HG03103 (cell line): Measurements from ENCODE around the gene TAOK3.
A peak's percentile ranks its signal among the peaks of the same experiment; 100 is the strongest.
"Not testable (repeated sequence)": the region's sequence is repeated elsewhere in the genome, so short reads cannot be mapped to it uniquely, and the experiment has no call there.

ENCODE experiments used
- ATAC-seq: cut with Tn5 transposase; IDR thresholded peaks from one replicate; pipeline ENCODE4 v1.9.1; 2021; ENCODE audit warnings: low read depth; ENCODE audit not compliant: unreplicated experiment

TAOK3 gene

DNA sequence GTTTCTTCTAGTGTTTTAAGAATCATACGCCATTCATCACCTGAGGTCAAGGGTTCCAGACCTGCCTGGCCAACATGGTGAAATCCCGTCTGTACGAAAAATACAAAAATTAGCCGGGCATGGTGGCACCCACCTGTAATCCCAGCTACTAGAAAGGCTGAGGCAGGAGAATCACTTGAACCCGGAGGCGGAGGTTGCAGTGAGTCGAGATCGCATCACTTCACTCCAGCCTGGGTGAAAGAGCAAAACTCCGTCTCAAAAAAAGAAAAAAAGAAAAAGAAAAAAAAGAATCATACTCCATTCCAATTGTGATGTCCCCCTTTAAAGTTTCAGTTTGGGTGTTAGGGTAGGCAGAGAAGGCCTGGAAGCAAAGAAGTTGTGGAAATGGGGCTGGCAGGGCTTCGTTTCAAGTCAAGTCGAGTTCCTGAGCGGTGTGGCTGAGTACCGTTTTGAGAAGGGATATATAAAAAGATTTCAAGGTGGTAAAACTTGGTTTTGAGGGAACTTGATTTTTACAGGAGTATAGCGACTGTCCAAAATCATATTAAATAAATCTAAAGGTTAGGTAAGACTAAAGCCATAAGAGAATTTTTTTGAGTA, 1.5 kb upstream of the TAOK3 start:
- no peak for ATAC-seq

DNA sequence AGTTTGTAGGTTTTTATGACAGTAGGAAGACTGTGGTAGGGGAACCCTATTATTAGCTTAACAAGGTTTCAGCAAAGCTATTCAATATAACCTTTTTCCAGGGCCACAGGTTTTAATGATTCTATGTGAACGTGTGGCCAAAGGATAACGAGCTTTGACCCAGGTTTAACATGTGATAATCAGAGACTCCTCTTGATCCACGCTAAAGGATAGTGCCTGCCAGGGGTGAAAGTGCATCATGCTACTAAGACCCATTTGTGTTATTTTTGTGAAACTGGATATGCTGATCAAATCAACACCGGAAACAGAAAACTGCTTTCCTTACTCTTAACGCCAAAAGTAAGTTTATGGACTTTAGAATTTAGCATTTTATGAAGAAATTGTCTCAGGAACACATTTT, 909 bp upstream of the TAOK3 start:
- no peak for ATAC-seq

DNA sequence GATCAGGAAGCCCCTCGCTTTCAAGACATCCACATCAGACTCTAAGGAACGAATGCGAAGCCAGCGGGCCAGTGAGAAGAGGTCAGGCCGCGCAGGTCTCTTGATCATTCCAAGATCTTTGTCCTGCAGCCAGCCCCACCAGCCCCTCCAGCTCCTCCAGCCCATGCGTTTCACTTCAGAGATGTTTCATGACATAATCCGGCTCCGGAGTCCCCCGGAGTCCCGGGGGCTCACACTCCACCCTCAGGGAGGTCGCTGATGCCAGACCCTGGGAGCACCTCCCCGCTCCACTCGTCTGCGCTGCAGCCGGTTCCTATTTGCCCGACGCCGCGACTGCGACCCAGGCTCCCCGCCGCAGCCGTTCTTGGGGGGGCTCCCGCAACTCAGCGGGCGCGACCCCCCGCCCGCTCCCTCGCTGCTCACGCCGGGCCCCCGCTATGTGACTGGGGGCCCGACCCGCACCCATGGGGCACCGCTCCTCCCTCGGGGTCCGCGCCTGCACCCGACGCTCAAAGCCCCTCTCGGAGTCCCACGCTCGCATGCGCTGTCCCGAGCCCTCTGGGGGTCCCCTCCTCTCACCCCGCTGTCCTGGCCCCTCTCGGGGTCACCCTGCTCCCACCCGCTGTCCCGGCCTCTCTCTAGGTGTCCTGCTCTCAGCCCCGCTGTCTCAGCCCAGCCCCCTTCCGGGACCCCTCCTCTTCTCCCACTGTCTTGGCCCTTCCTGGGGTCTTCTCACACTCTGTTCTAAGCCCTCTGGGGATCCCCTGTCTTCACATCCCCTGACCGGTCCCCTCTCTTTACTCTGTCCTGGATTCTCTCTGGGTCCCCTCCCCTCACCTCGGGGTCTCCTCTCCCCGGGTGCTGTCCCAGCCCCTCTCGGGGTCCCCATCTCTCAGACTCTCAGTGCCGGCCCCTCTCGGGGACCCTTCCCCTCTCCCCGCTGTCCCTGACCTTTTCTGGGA, 1.1 kb downstream of the TAOK3 start:
- ATAC-seq, result no peak

DNA sequence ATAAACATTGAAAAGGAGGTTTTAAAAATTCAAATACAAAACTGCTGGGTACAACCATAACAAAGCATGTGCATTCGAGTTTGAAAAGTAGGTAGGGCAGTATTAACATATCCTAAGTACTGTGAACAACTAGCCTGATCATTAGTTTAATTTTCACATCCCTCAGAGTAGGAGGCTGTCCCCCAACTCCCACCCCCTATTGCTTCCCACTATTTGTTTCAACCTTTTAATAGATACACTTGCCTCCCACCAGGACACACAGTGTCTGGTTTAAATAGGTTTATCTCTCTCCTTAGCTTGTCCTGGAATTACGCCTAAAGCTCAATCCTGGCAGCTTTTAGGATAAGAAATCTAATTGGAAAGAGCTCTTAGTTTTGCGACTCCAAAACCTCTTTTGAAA, 2.1 kb downstream of the TAOK3 start:
- no peak for ATAC-seq

DNA sequence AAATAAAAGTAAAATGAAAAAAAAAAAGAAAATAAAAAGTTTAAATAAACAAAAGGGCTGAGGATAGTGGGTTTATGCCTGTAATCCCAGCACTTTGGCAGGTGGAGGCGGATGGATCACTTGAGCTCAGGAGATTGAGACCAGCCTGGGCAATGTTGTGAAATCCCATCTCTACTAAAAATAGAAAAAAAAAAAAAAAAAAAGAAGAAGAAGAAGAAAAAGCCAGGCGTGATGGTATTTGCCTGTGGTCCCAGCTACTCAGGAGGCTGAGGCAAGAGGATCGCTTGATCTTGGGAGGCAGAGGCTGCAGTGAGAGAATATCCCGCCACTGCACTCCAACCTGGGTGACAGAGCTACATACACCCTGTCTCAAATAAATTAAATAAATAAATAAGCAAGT, 3.9 kb downstream of the TAOK3 start:
- no peak for ATAC-seq

DNA sequence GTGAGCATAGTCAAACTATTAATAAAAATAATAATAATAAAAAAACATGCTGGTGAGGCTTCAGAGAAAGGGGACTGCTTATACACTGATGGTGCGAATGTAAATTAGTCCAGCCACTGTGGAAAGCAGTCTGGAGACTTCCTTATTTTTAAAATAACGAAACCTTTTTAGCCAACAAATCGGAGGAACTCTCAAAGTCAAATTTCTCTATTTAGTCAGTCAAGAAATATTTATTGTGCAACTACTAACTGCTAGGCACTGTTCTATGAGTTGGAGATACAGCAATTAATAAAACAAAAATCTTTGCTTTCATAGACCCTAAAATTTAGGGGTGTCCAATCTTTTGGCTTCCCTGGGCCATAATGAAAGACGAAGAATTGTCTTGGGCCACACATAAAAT, 10.8 kb downstream of the TAOK3 start:
- no peak for ATAC-seq

DNA sequence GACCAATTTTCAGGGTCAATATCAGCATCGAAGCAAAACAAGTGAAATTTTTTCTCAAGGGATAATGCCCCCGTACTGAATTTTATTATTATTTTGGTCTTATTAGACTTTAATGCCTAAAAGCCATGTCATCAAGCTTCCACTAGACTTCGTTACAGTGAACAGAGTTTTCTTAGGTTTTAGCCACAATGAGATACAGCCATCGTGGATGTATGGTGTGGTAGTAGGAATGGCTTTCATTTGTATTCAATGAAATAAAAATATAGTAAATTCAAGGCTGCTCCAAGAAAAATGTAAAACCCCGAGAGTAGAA, 11.7 kb downstream of the TAOK3 start:
- ATAC-seq, result no peak

DNA sequence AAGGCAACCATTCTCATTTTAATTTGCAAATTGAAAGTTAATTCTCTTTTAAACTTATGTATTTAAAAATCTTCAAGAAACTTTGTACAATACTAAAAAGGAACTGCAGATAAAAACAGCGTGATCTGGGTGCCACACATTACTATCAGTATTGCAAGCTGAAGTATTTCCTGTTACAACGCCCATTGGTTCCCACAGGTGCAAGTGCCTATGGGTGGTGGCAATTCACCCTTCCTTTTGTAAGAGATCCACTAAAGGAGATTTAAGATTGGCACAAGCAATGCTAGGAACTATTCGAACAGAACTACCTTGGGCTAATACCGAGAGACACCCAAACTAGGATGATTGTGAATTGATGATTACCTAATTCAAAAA, 13.2 kb downstream of the TAOK3 start:
- ATAC-seq, result no peak

DNA sequence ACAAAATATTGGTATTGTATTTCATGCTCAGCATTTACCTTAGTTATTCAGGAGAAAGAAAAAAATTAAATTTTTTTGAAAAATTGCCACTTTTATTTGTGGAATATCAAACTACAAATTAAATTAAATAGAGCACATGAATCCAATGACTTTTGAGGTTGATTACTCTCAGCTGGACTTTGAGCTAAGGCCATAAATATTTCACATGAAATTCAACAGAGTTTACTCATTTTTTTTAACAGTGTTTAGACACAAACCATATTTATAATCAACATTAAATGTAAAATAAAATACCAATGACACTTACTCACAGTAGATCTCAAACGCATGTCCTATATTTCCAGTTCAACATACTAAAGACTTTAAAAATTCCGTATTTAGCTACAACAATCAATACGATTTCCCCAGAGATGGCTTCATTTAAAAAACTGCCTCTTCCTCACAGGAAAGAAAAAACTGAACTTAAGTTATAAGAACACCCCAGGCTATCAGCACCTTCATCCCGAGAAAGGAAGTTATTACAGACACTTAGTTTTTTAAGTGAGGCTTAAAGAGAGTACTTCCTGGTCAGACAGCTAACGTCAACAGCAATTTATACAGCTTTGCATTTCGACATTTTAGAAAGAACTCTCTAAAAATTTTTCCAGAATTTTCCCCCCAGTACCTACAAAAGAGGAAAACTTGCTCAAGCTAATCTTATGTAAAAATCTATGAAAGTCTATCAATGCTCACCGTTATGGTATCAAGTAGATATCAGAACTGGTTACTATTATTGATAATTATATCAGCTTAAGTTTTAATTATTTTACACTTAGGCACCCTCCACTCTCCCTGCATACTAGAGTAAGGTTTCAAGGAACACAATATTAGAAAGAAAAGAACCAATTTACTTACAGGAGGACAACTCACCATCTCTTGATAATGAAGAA, 13.8 kb downstream of the TAOK3 start:
- no peak for ATAC-seq

DNA sequence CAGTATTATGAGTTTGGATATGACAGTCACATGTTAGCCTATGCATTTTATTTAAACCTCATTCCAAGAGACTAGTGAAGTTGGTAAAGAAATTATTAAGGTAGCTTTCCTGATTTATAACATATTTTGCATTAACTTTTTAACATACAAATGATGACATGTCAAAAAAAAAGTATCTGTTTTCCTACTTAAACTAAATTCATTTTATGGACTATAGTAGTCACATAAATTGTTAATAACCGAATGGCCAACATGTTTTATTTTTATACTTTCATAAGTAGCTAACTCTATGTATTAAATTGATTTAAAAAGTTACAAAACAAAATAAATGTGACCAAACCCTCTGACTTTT, 14.7 kb downstream of the TAOK3 start:
- ATAC-seq, result no peak

DNA sequence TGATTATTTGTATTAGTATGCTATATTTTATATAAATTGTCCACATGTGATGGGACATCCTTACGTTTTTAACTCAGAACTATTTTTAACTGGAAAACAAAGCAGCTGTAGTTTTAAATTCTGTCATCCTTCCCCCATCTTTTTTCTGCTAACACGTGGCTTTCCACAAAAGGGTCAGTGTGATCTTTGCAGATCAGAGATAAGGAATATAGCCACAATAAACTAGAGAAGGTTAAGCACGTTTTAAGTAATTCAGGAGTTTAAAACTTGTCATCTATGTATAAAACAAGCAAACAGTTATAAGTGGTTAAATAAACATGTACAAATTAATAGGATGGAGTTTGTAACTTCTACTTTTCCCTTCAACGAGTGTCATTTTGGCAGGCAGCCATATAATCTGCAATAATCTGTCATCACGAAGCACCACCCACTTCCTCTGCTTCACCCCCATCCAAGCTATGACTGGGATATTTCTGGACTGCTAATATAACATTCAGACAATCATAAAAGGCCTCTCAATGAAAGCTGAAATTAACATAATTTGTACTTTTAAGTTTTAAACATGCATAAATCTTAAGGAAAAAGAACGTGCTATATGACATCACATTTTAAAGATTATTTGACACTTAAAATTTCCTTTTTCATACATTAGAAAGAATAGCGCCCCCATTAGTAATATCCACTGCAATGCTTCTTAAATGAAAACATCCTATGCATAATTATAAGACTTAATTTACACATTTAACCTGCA, 15.3 kb downstream of the TAOK3 start:
- no peak for ATAC-seq

DNA sequence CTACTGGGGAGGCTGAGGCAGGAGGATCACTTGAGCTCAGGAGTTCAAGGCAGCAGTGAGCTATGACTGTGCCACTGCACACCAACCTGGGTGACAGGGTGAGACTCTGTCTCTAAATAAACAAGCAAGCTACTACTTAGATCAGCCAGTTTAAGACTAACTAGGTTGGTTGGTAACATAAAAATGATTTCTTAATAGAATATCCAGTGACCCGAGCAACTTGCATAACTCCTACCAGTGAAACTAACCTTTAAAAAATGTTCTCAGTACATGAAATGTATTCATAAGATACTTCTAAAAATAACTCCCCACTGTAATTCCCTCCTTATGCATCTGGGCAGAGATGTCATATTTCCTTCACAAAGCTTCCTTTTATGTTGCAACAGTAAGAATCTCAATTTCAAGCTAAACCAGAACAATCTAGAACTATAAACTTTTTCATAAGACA, 15.9 kb downstream of the TAOK3 start:
- ATAC-seq, result no peak

DNA sequence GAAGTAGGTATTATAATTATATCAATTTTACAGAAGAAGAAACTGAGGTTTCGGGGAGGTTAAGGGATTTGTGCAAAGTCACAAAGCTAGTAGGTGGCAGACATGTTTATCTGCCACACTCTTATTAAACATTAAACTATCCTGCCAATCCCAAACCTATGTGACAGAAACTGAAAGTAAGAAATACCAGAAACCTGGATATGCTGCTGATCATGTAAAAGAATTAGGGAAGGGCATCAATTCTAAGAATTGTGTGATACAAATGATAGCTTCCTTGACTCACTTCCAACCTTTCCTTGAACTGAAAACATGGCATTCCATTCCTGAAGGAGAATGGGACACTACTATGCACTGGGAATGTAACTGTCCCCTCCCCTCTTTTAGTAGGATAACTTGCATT, 16.9 kb downstream of the TAOK3 start:
- ATAC-seq, result no peak

DNA sequence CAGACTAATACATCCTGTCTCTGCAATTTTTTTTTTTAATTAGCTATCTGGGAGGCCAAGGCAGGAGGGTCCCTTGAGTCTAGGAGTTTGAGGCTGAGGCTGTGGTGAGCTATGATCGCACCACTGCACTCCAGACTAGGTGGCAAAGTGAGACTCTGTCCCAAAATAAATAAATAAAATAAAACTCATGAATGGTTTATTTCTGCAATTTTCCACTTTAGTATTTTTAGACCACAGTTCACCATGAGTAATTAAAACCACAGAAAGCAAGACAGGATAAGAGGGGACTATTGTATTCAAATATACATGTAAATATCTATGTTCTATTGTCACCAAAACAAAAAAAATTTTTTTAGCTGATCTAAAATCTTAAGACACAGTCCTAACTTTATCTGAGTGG, 17.8 kb downstream of the TAOK3 start:
- no peak for ATAC-seq

DNA sequence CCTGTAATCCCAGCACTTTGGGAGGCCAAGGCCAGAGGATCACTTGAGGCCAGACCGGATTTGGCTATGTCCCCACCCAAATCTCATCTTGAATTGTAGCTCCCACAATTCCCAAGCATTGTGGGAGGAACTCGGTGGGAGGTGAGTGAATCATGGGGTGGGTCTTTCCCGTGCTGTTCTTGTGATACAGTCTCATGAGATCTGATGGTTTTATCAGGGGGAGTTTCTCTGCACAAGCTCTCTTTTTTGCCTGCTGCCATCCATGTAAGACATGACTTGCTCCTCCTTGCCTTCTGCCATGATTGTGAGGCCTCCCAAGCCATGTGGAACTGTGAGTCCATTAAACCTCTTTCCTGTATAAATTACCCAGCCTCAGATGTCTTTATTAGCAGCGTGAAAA, 18.2 kb downstream of the TAOK3 start:
- not testable (repeated sequence) for ATAC-seq

DNA sequence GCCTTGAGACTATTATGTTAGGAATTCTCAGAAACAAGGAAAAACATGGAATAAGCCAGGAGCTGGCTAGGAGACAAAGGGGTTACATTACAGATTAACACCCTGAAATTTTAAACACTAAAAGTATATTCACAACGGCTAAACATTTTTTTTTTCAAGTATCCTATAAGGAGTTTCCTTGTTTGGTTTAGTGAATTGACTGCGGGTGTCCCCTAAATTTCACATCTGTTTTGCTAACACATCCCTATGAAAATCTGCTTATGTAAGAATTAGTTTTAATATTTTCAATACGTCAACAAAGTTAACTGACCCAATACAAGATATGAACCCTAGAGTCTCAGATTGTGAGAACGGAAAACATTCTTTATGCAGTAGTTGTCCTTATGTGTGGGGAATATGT, 19.0 kb downstream of the TAOK3 start:
- ATAC-seq, result no peak

DNA sequence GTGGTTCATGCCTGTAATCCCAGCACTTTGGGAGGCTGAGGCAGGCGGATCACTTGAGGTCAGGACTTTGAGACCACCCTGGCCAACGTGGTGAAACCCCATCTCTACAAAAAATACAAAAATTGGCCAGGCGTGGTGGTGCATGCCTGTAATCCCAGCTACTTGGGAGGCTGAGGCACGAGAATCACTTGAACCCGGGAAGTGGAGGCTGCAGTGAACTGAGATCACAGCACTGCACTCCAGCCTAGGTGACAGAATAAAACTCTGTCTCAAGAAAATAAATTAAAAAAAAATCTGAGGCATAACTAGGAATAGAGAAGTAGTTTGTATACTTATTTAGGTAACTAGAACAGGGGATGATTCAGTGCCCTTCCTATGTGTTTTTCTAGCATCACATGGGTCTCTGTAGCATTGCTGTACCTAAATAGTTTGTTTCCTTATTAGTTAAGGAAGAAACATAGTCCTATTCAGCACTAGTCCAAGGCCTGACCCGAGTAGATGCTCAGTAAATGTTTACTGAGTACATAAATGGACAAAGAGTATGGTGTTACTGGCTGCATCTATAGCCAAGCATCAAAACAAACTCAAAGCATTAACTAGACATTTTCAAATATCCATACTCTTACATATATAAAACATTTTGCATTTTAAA, 21.7 kb downstream of the TAOK3 start:
- no peak for ATAC-seq

DNA sequence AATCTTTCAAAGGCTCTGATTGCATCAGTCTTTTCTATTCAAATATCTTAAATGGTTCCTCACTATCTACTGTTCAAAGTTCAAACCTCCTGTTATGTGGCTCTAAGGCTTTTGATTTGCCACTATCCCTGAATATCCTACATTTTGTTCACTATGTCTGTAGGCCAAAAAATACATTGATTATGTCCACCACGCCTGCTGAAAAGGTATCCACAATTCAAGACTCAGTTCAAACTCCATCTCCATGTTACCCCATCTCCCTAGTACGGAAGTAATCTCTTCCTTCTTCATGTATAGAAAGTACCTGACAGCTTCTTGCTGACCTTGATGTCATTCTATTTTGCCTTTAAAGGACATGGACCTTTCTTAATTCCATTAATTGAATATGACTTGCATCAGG, 24.8 kb downstream of the TAOK3 start:
- ATAC-seq, result no peak

DNA sequence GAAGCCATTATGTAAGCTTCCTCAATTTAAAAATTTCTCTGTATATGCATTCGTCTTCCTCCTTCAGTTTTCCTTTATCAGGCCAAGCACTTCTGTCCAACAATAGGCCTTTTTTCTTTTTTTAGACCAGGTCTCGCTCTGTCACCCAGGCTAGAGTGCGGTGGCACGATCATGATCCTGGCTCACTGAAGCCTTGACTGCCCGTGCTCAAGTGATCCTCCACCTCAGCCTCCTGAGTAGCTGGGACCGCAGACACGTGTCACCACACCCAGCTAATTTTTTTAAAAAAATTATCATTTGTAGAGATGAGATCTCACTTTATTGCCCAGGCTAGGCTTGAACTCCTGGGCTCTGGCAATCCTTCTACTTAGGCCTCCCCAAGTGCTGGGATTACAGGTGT, 25.8 kb downstream of the TAOK3 start:
- peak; percentile 73 for ATAC-seq

DNA sequence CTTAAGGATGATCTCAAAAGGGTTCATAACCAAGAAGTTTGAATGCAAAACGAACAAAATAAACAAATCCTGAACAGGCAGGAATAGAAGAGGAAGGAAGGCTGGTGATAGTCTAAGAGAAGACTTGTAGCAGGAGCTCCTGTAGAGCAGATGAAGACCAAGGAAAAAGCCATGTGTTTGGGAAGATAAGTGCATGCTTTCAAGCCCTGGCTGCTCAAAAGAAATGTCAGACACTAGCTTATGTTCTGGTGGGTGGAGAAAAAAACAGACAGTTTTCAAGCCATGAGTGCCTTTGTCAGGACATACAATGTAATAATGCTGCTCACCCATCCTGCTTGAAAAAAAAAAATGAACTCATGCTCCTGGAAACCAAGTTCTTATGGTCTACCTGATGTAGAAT, 27.4 kb downstream of the TAOK3 start:
- no peak for ATAC-seq
